ENCODE data around the gene TPSB2.

TPSB2 gene

DNA sequence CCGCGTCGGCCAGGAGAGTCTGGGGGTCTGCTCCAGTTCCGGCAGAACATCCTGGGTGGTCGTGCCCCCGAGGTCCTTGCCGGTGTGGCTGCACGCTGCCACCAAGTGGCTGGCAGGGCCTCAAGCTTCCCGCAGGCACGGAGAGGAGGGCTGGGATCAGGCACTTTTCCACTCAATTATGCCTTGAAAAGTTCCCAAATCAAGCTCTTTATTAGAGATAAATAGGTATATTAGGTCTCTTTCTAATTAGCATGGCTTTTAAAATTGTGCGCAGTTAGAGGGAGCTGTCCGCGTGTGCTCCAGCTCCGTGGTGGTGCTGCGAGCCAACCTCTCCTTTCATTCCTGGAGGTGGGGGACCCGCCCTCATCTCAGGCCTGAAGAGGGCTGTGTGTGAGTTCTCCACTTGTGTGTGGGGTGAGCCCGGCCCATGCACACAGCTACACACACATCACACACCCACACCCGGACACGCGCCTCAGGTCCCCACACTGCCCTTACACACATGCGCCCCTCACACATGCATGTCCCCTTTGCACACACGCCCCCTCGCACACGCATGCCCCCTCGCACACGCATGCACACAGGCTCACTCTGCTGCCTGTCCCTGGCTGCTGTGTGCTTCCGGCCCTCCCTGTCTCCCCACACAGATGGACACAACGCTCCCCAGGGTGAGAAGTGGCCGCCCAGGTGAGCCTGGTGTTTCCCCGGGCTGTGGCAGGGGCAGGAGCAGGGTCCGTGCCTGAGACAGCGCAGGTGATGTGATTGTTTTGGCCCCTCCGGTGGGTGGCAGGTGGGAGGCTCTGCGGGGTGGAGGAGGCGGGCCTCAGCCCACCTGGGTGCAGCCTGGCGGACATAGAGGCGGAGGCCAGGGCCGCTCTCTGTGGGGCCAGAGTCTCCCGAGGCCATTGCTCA lies 48.3 kb downstream of the TPSB2 start:
- DNase-seq: no peak

DNA sequence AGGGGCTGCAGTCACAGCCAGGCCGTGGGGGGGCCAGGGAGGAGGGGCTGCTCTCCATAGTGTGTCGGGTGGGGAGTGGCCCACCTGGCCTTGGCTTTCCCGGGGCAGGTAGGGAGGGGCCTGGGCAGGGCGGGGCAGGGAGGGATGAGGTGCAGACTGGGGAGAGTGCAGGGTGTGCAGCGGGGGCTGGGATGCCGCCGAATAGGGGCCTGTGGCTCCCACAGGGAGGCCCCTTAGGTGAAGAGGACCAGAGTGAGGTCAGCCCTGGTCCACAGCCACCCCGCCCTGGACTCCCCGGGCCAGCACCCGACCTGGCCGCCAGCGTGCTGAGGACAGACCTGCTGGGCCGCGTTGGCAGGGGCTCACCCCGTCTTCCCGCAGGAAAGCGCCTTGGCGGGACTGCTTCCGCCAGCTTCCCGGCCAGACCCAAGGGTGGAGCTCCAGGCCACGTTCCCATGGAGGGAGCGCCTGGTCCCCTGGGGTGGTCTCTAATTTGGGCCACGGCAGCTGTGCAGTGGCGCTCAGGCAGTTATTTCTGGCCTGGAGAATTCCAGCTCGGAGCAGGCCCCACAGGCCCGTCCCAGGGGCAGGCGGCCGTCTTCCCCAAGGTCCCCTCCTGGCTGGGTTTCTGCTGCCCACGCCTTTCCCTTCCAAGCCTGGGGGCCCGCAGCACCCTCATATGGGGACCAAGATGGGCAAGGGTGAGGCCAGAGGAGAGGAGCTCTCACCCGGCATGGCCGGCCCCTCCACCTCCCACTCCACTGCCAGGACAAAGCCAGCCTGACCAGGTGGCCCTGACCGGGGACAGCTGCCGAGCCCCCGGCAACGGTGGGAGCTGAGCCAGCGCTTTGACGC lies 49.2 kb downstream of the TPSB2 start:
- no peak for DNase-seq

Data from KG1 (cell line).